ENCODE results near the gene TMEM247. TPM values are rescaled to one million over a fixed set of nuclear protein-coding genes. Genes with fewer than 3 reads are reported as not detected.

The TMEM247 gene
- total RNA-seq (2022; extraction: Qiagen RNA extraction), result not detected in 5 replicates

DNA sequence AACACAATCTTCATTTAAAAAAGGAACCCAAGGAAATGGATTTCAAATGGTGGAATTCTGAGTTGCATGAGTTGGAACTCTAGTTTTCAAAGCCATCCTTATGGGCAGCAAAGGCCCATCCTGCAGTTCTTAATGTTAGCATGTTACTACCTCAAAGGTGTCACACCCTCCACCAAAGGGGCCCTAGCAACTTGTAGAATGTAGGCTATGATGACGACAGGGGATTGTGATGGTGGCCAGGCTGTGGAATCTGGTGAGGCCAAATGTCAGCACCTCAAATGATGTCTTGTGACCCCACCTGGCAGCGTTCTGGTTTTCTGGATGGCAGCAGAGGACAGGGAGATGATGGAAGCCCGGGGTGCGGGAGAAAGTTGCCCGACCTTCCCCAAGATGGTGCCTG lies at the start of gene TMEM247:
Gene TMEM247 (plus strand): TSS at position 301 of the 400 bp plus-strand sequence.

Other genes starting within 250 kb of the TMEM247 start
- 86.6 to 106 TPM (median 97.0 TPM) in 5 replicates for gene EPAS1, start 182.2 kb upstream of the TMEM247 start, total RNA-seq (2022; extraction: Qiagen RNA extraction)
- 35.1 to 59.7 TPM (median 41.9 TPM) in 5 replicates for gene RHOQ, start 62.9 kb downstream of the TMEM247 start, total RNA-seq (2022; extraction: Qiagen RNA extraction)
- gene ATP6V1E2, start 63.0 kb downstream of the TMEM247 start, total RNA-seq (2022; extraction: Qiagen RNA extraction), result 12.1 to 14.0 TPM (median 12.7 TPM) in 5 replicates
- 25.0 to 33.0 TPM (median 30.1 TPM) in 5 replicates for gene PIGF, start 137.5 kb downstream of the TMEM247 start, total RNA-seq (2022; extraction: Qiagen RNA extraction)
- 15.0 to 17.0 TPM (median 16.0 TPM) in 5 replicates for gene CRIPT, start 137.7 kb downstream of the TMEM247 start, total RNA-seq (2022; extraction: Qiagen RNA extraction)
- 17.8 to 24.1 TPM (median 20.7 TPM) in 5 replicates for gene SOCS5, start 219.7 kb downstream of the TMEM247 start, total RNA-seq (2022; extraction: Qiagen RNA extraction)